Fibroblast of upper back skin (primary cell): ENCODE measurements around the gene IL37.
A peak's percentile ranks its signal among the peaks of the same experiment; 100 is the strongest.

Experiments
- DNase-seq: peaks from one replicate; pipeline ENCODE4 v3.0.0-alpha.2; 2013

Gene IL37

GRCh38 chr2:112910865-112911264 is at the start of gene IL37:
Gene IL37 (plus strand): TSS chr2:112911165. CDS start chr2:112913013, 1,848 bp downstream.
- DNase-seq, result no peak

GRCh38 chr2:112864072-112864471 is 46.9 kb upstream of the IL37 start:
- no peak for DNase-seq

- no peak for DNase-seq
These were observed 44.7 kb upstream of the IL37 start for GRCh38 chr2:112866128-112866835.

GRCh38 chr2:112867701-112868631 is 43.0 kb upstream of the IL37 start:
- no peak for DNase-seq

- peak; percentile 81 for DNase-seq
These were observed 41.6 kb upstream of the IL37 start for GRCh38 chr2:112869258-112869842.

- DNase-seq, result no peak
These were observed 39.8 kb upstream of the IL37 start for GRCh38 chr2:112870841-112871835.

- no peak for DNase-seq
These were observed 34.6 kb upstream of the IL37 start for GRCh38 chr2:112876257-112876970.

- DNase-seq, result peak; percentile 8
These were observed 34.0 kb upstream of the IL37 start for GRCh38 chr2:112876971-112877361.

- DNase-seq, result peak; percentile 54
These were observed 33.5 kb upstream of the IL37 start for GRCh38 chr2:112877423-112877822.

- DNase-seq, result no peak
These were observed 31.4 kb upstream of the IL37 start for GRCh38 chr2:112879491-112880041.

- peak; percentile 38 for DNase-seq
These were observed 30.9 kb upstream of the IL37 start for GRCh38 chr2:112880091-112880531.

GRCh38 chr2:112880696-112881095 is 30.3 kb upstream of the IL37 start:
- DNase-seq, result no peak

GRCh38 chr2:112881217-112881985 is 29.6 kb upstream of the IL37 start:
- DNase-seq, result peak; percentile 76

GRCh38 chr2:112883669-112884068 is 27.3 kb upstream of the IL37 start:
- no peak for DNase-seq

- peak; percentile 23 for DNase-seq
These were observed 26.0 kb upstream of the IL37 start for GRCh38 chr2:112884869-112885505.

GRCh38 chr2:112885506-112885902 is 25.5 kb upstream of the IL37 start:
- peak; percentile 20 for DNase-seq

- no peak for DNase-seq
These were observed 24.7 kb upstream of the IL37 start for GRCh38 chr2:112886291-112886690.

- no peak for DNase-seq
These were observed 22.8 kb upstream of the IL37 start for GRCh38 chr2:112887964-112888749.

GRCh38 chr2:112889976-112890375 is 21.0 kb upstream of the IL37 start:
- DNase-seq, result no peak
